Gastroesophageal sphincter (tissue), 4 donors: ENCODE measurements around the gene DTX1. TPM values are rescaled to one million over a fixed set of nuclear protein-coding genes. Genes with fewer than 3 reads are reported as not detected.
A peak's percentile ranks its signal among the peaks of the same experiment; 100 is the strongest.

Experiments used
- ATAC-seq: fragments of 150-250 bp; one replicate; pipeline ENCODE4 v1.9.1; 2016; ENCODE audit warnings: mild to moderate bottlenecking, moderate library complexity
- H3K27ac ChIP-seq, 4 donors: fragments of 200-600 bp; sonication (generic) in 3 of 4; 1 replicate in 3 of 4; 2 replicates in 1 of 4; pipeline ENCODE4 v1.5.1; 2016 to 2019
- H3K27me3 ChIP-seq: fragments of 200-600 bp; sonication (generic); one replicate; pipeline ENCODE4 v1.5.1; 2019
- H3K36me3 ChIP-seq, 2 donors: fragments of 200-600 bp; sonication (generic); one replicate each; pipeline ENCODE4 v1.5.1; 2019; ENCODE audit warnings: control low read depth in 1 of 2
- H3K4me1 ChIP-seq, 3 donors: fragments of 200-600 bp; sonication (generic); 1 replicate in 2 of 3; 2 replicates in 1 of 3; pipeline ENCODE4 v1.5.1; 2016 to 2019; ENCODE audit warnings: control low read depth in 2 of 3
- H3K4me3 ChIP-seq, 2 donors: fragments of 200-600 bp; sonication (generic); one replicate each; pipeline ENCODE4 v1.5.1; 2019; ENCODE audit warnings: mild to moderate bottlenecking in 1 of 2, moderate library complexity in 1 of 2
- H3K9me3 ChIP-seq, 3 donors: fragments of 200-600 bp; sonication (generic); one replicate each; pipeline ENCODE4 v1.5.1; 2017 to 2019; ENCODE audit warnings: control low read depth in 2 of 3
- EP300 ChIP-seq: sonication (generic); formaldehyde crosslinking; IDR thresholded peaks from one replicate; pipeline ENCODE4 v1.6.1; 2017; ENCODE audit warnings: antibody characterized with exemption, mild to moderate bottlenecking
- POLR2A ChIP-seq, 2 donors: fragments of 450-650 bp; IDR thresholded peaks; one replicate each; pipeline ENCODE4 v1.6.1; 2017; ENCODE audit warnings: antibody characterized with exemption in 2 of 2, mild to moderate bottlenecking in 2 of 2, moderate library complexity in 1 of 2
- POLR2AphosphoS5 ChIP-seq: sonication (generic); formaldehyde crosslinking; IDR thresholded peaks from one replicate; pipeline ENCODE4 v1.6.1; 2017; ENCODE audit warnings: antibody characterized with exemption
- WGBS, 2 donors: methylation state at CpG; one replicate each; pipeline ENCODE4 v1.1.5; 2018; ENCODE audit warnings: low coverage in 1 of 2; 5-methylcytosine and 5-hydroxymethylcytosine counted together
- total RNA-seq, 4 donors: library from RNA; depleted of rRNA; stranded (reverse); fragments of >200 nt; gene quantifications; one replicate each; pipeline ENCODE4 v1.1.0, GENCODE V29; 2016
- TF ChIP-seq, protein P1 (sequence below), 4 experiments: fragments of 200-600 bp in 2 of 4; fragments of 450-650 bp in 2 of 4; sonication (generic) in 1 of 4; IDR thresholded peaks; one replicate each; pipeline ENCODE4 v1.5.1; 2017 to 2019; ENCODE audit warnings: antibody characterized with exemption in 4 of 4, mild to moderate bottlenecking in 2 of 4, moderate library complexity in 2 of 4

DTX1 gene
- total RNA-seq, 4 donors from 2014 or later = 2.3 to 9.5 (median 5.3) TPM

DNA sequence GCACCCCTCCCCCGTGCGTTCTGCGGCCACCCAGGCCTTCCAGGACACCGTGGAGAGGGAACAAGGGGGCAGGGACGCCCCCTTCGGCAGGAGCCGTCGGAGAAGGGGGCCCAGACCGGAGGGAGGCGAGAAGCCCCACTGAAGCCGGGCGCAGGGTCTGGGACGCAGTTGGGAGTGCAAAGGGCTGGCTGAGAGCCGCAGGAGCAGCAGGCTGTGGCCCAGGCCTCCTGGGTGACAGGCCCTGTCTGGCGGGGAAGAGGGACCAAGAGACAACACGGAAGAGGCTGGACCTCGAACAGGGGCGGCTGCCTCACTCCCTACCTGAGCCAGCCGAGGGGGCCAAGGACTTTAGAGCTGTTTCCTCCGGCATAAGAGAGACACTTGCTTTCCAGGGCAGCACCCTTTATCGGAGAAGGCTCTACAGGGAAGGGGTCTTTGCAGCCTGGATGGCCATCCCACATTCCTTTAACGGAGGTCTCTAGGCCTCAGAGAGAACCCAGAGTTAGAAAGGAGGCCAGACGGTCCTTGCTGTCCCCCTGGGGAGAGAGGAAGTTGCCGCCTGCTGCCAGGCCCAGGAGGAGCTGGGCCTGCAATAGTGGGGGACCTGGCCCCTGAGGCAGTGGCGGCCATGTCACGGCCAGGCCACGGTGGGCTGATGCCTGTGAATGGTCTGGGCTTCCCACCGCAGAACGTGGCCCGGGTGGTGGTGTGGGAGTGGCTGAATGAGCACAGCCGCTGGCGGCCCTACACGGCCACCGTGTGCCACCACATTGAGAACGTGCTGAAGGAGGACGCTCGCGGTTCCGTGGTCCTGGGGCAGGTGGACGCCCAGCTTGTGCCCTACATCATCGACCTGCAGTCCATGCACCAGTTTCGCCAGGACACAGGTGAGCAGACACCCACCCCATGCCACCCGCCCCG is 1.3 kb downstream of the DTX1 start:
- Histone ChIP-seq H3K27me3 (peaks cover 95% of the 10 kb centered on the region), H3K4me1 (peaks cover 0 to 13% (median 10%) of the 10 kb centered on the region in 3 donors), H3K27ac (peak overlapping the region in 1 of 4 donors; percentile 67), H3K9me3 (no peaks in the 10 kb centered on the region), H3K36me3 (no peaks in the 10 kb centered on the region), H3K4me3 (peak overlapping the region in 1 of 2 donors; percentile 56)
- TF ChIP-seq EP300 (no peak), POLR2AphosphoS5 (no peak), POLR2A (IDR thresholded peaks at IDR 0.05) (no peak)
- TF ChIP-seq, protein P1, sequence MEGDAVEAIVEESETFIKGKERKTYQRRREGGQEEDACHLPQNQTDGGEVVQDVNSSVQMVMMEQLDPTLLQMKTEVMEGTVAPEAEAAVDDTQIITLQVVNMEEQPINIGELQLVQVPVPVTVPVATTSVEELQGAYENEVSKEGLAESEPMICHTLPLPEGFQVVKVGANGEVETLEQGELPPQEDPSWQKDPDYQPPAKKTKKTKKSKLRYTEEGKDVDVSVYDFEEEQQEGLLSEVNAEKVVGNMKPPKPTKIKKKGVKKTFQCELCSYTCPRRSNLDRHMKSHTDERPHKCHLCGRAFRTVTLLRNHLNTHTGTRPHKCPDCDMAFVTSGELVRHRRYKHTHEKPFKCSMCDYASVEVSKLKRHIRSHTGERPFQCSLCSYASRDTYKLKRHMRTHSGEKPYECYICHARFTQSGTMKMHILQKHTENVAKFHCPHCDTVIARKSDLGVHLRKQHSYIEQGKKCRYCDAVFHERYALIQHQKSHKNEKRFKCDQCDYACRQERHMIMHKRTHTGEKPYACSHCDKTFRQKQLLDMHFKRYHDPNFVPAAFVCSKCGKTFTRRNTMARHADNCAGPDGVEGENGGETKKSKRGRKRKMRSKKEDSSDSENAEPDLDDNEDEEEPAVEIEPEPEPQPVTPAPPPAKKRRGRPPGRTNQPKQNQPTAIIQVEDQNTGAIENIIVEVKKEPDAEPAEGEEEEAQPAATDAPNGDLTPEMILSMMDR (IDR thresholded peaks at IDR 0.05) = no peak
- WGBS, 2 donors = 67 to 97% methylated on average over 1 to 7 of the region's 44 CpGs
- no peak for ATAC-seq

- H3K4me3 ChIP-seq = no peak overlapping the region
- peaks cover 0 to 13% (median 10%) of the 10 kb centered on the region in 3 donors for H3K4me1 ChIP-seq
- 100% methylated on average over 1 of the region's 1 CpG for WGBS, 2 donors
- ATAC-seq = no peak
- no peak overlapping the region for H3K27ac ChIP-seq
- TF ChIP-seq, protein P1 (IDR thresholded peaks at IDR 0.05) = no peak
- TF ChIP-seq EP300 (no peak), POLR2AphosphoS5 (no peak), POLR2A (IDR thresholded peaks at IDR 0.05) (no peak)
- no peaks in the 10 kb centered on the region for H3K9me3 ChIP-seq
- H3K27me3 ChIP-seq = peaks cover 95% of the 10 kb centered on the region
- no peaks in the 10 kb centered on the region for H3K36me3 ChIP-seq
These were observed 2.0 kb downstream of the DTX1 start for GRCh38 chr12:113058553-113058952.

- Histone ChIP-seq H3K27ac (no peak overlapping the region), H3K9me3 (no peaks in the 10 kb centered on the region), H3K4me3 (no peak overlapping the region), H3K27me3 (peaks cover 96% of the 10 kb centered on the region), H3K4me1 (peaks cover 0 to 13% (median 10%) of the 10 kb centered on the region in 3 donors), H3K36me3 (no peaks in the 10 kb centered on the region)
- WGBS, 2 donors = 89 to 93% methylated on average over 5 to 8 of the region's 8 CpGs
- no peak for TF ChIP-seq EP300
- TF ChIP-seq POLR2A (IDR thresholded peaks at IDR 0.05) = no peak
- TF ChIP-seq POLR2AphosphoS5 = no peak
- TF ChIP-seq, protein P1 (IDR thresholded peaks at IDR 0.05) = no peak
- ATAC-seq = no peak
These were observed 2.6 kb downstream of the DTX1 start for GRCh38 chr12:113059071-113059595.

- H3K36me3 ChIP-seq = no peaks in the 10 kb centered on the region
- 62 to 83% methylated on average over 2 to 3 of the region's 7 CpGs for WGBS, 2 donors
- no peaks in the 10 kb centered on the region for H3K9me3 ChIP-seq
- ATAC-seq = no peak
- no peak for TF ChIP-seq POLR2A (IDR thresholded peaks at IDR 0.05)
- TF ChIP-seq, protein P1 (IDR thresholded peaks at IDR 0.05) = no peak
- no peak for TF ChIP-seq POLR2AphosphoS5
- TF ChIP-seq EP300 = no peak
- H3K4me3 ChIP-seq = no peak overlapping the region
- peaks cover 0 to 13% (median 10%) of the 10 kb centered on the region in 3 donors for H3K4me1 ChIP-seq
- H3K27me3 ChIP-seq = peaks cover 96% of the 10 kb centered on the region
- H3K27ac ChIP-seq = no peak overlapping the region
These were observed 3.9 kb downstream of the DTX1 start for GRCh38 chr12:113060336-113060960.
